Epithelial cell of proximal tubule (primary cell): Measurements from ENCODE around the gene SLC27A6. TPM values are rescaled to one million over a fixed set of nuclear protein-coding genes. Genes with fewer than 3 reads are reported as not detected.
"Not testable (repeated sequence)": the region's sequence is repeated elsewhere in the genome, so short reads cannot be mapped to it uniquely, and the experiment has no call there.

Experiments
- DNase-seq: peaks from one replicate; pipeline ENCODE4 v3.0.0-alpha.2; 2011; ENCODE audit warnings: low read depth
- H3K4me3 ChIP-seq: 2 replicates; pipeline ENCODE4 v1.5.1; 2011; ENCODE audit warnings: low read depth, mild to moderate bottlenecking, low read length
- CTCF ChIP-seq: conservative IDR thresholded peaks from 2 replicates; pipeline ENCODE4 v1.5.1; 2012; ENCODE audit warnings: low read depth, mild to moderate bottlenecking, low read length
- total RNA-seq: library from RNA; depleted of rRNA; stranded (reverse); fragments of >200 nt; gene quantifications from 2 replicates; pipeline ENCODE4 v1.2.3, GENCODE V29; 2015

Gene SLC27A6
- total RNA-seq, 1 donor from 2014 or later, result not detected

- no peak for DNase-seq
- no peak for TF ChIP-seq CTCF
- no peak overlapping the region for H3K4me3 ChIP-seq
Observed at GRCh38 chr5:129022599-129022998, 57.3 kb downstream of the SLC27A6 start.

- H3K4me3 ChIP-seq, result no peak overlapping the region
- no peak for TF ChIP-seq CTCF
- no peak for DNase-seq
Observed at GRCh38 chr5:129027260-129027659, 62.0 kb downstream of the SLC27A6 start.

- no peak for DNase-seq
- no peak overlapping the region for H3K4me3 ChIP-seq
- TF ChIP-seq CTCF, result no peak
Observed at GRCh38 chr5:129031886-129032683, 66.8 kb downstream of the SLC27A6 start.

GRCh38 chr5:129036257-129036656, 71.0 kb downstream of the SLC27A6 start:
- not testable (repeated sequence) for DNase-seq, H3K4me3 ChIP-seq

GRCh38 chr5:129041196-129041881, 76.1 kb downstream of the SLC27A6 start:
- no peak overlapping the region for H3K4me3 ChIP-seq
- no peak for DNase-seq
- no peak for TF ChIP-seq CTCF

- no peak for TF ChIP-seq CTCF
- no peak overlapping the region for H3K4me3 ChIP-seq
- DNase-seq, result no peak
Observed at GRCh38 chr5:129042306-129042705, 77.0 kb downstream of the SLC27A6 start.

- TF ChIP-seq CTCF, result no peak
- no peak overlapping the region for H3K4me3 ChIP-seq
- no peak for DNase-seq
Observed at GRCh38 chr5:129043894-129044293, 78.6 kb downstream of the SLC27A6 start.
